HG03558 (cell line): ENCODE measurements around the gene TRPV4.
"Not testable (repeated sequence)": the region's sequence is repeated elsewhere in the genome, so short reads cannot be mapped to it uniquely, and the experiment has no call there.

Experiments
- ATAC-seq: cut with Tn5 transposase; IDR thresholded peaks from one replicate; pipeline ENCODE4 v1.9.1; 2021; ENCODE audit warnings: moderate number of reproducible peaks; ENCODE audit not compliant: unreplicated experiment; ENCODE audit errors: extremely low read depth

TRPV4 gene

GRCh38 chr12:109833307-109834189 lies at the start of gene TRPV4:
TRPV4 (minus strand) TSS chr12:109833398; CDS start chr12:109814796, 18,602 bp downstream.
- ATAC-seq = no peak

GRCh38 chr12:109881752-109882151 lies 48.6 kb upstream of the TRPV4 start:
- ATAC-seq = no peak

- no peak for ATAC-seq
These were observed 47.7 kb upstream of the TRPV4 start for GRCh38 chr12:109880938-109881337.

GRCh38 chr12:109880043-109880931 lies 47.1 kb upstream of the TRPV4 start, which contains the start of gene GLTP:
GLTP (minus strand) TSS chr12:109880541; CDS start chr12:109880374, 167 bp downstream.
- peak; percentile 87 for ATAC-seq

- ATAC-seq = no peak
These were observed 46.3 kb upstream of the TRPV4 start for GRCh38 chr12:109879351-109880042.

- ATAC-seq = no peak
These were observed 45.6 kb upstream of the TRPV4 start for GRCh38 chr12:109878749-109879148.

- no peak for ATAC-seq
These were observed 45.0 kb upstream of the TRPV4 start for GRCh38 chr12:109878247-109878625.

GRCh38 chr12:109877504-109878246 lies 44.5 kb upstream of the TRPV4 start:
- no peak for ATAC-seq

- no peak for ATAC-seq
These were observed 43.2 kb upstream of the TRPV4 start for GRCh38 chr12:109876406-109876805.

GRCh38 chr12:109875572-109876131 lies 42.5 kb upstream of the TRPV4 start:
- ATAC-seq = no peak

GRCh38 chr12:109873653-109874052 lies 40.5 kb upstream of the TRPV4 start:
- ATAC-seq = no peak

GRCh38 chr12:109871668-109872314 lies 38.6 kb upstream of the TRPV4 start:
- no peak for ATAC-seq

GRCh38 chr12:109870648-109871047 lies 37.5 kb upstream of the TRPV4 start:
- no peak for ATAC-seq

- no peak for ATAC-seq
These were observed 35.2 kb upstream of the TRPV4 start for GRCh38 chr12:109868182-109869051.

- ATAC-seq = no peak
These were observed 31.7 kb upstream of the TRPV4 start for GRCh38 chr12:109864916-109865315.

- no peak for ATAC-seq
These were observed 30.9 kb upstream of the TRPV4 start for GRCh38 chr12:109863847-109864712.

- ATAC-seq = not testable (repeated sequence)
These were observed 29.3 kb upstream of the TRPV4 start for GRCh38 chr12:109862491-109862890.
